Subcutaneous adipose tissue (tissue), 4 donors: Measurements from ENCODE around the gene ATP4B. TPM values are rescaled to one million over a fixed set of nuclear protein-coding genes. Genes with fewer than 3 reads are reported as not detected.

ENCODE experiments used
- CTCF ChIP-seq: fragments of 450-650 bp; IDR thresholded peaks from one replicate; pipeline ENCODE4 v1.5.1; 2016; ENCODE audit warnings: low read depth, mild to moderate bottlenecking, control low read depth, antibody characterized with exemption, moderate library complexity
- total RNA-seq, 4 donors: library from RNA; depleted of rRNA; stranded (reverse); fragments of >200 nt; gene quantifications; one replicate each; pipeline ENCODE4 v1.1.0, GENCODE V29; 2016

The ATP4B gene
- total RNA-seq, 4 donors from 2014 or later: not detected

- no peak for TF ChIP-seq CTCF
Observed at GRCh38 chr13:113612607-113613006, 45.4 kb downstream of the ATP4B start.

- no peak for TF ChIP-seq CTCF
Observed at GRCh38 chr13:113611996-113612395, 46.0 kb downstream of the ATP4B start.

GRCh38 chr13:113610266-113610665 lies 47.7 kb downstream of the ATP4B start:
- no peak for TF ChIP-seq CTCF

GRCh38 chr13:113609616-113610015 lies 48.4 kb downstream of the ATP4B start:
- no peak for TF ChIP-seq CTCF

- TF ChIP-seq CTCF: no peak
Observed at GRCh38 chr13:113608967-113609533, 48.9 kb downstream of the ATP4B start.

- TF ChIP-seq CTCF: no peak
Observed at GRCh38 chr13:113607889-113608635, 49.9 kb downstream of the ATP4B start.

GRCh38 chr13:113607056-113607888 lies 50.7 kb downstream of the ATP4B start:
- TF ChIP-seq CTCF: no peak
